GM23338 (cell line): ENCODE data around the gene RBMXL3. TPM values are rescaled to one million over a fixed set of nuclear protein-coding genes. Genes with fewer than 3 reads are reported as not detected.

Source experiments
- ATAC-seq: fragments of 200-7000 bp; cut with Tn5 transposase; 3 replicates; pipeline ENCODE4 v1.9.1; 2020
- DNase-seq: peaks from one replicate; pipeline ENCODE4 v3.0.0-alpha.2; 2015; ENCODE audit warnings: low spot score
- H2AFZ ChIP-seq: fragments of 200-600 bp; sonication (generic); 2 replicates; pipeline ENCODE4 v1.8.0; 2016; ENCODE audit warnings: antibody characterized with exemption, mild to moderate bottlenecking, moderate library complexity
- H3F3A ChIP-seq: fragments of 200-600 bp; sonication (generic); replicated peaks from 2 replicates; pipeline ENCODE4 v1.8.0; 2017; ENCODE audit warnings: antibody characterized with exemption, mixed run types, low read depth
- H3K27ac ChIP-seq: fragments of 200-600 bp; sonication (generic); 2 replicates; pipeline ENCODE4 v1.6.1; 2016; ENCODE audit warnings: low read depth
- H3K27me3 ChIP-seq: fragments of 200-600 bp; sonication (generic); 2 replicates; pipeline ENCODE4 v1.8.0; 2016; ENCODE audit warnings: mild to moderate bottlenecking, mixed run types, moderate library complexity; ENCODE audit not compliant: insufficient read depth
- H3K36me3 ChIP-seq: fragments of 200-600 bp; sonication (generic); 2 replicates; pipeline ENCODE4 v1.8.0; 2016; ENCODE audit warnings: mild to moderate bottlenecking; ENCODE audit not compliant: insufficient read depth
- H3K4me1 ChIP-seq: fragments of 200-600 bp; sonication (generic); 2 replicates; pipeline ENCODE4 v1.8.0; 2016; ENCODE audit warnings: mild to moderate bottlenecking, moderate library complexity; ENCODE audit not compliant: insufficient read depth
- H3K4me2 ChIP-seq: fragments of 200-600 bp; sonication (generic); 2 replicates; pipeline ENCODE4 v1.7.1; 2017; ENCODE audit warnings: mixed run types
- H3K4me3 ChIP-seq: fragments of 200-600 bp; sonication (generic); 2 replicates; pipeline ENCODE4 v1.6.1; 2016; ENCODE audit warnings: mixed run types
- H3K79me2 ChIP-seq: fragments of 200-600 bp; sonication (generic); replicated peaks from 2 replicates; pipeline ENCODE4 v1.8.0; 2017; ENCODE audit warnings: mild to moderate bottlenecking; ENCODE audit not compliant: insufficient read depth
- H3K9me2 ChIP-seq: fragments of 200-600 bp; sonication (generic); 2 replicates; pipeline ENCODE4 v1.8.0; 2017; ENCODE audit not compliant: insufficient read depth
- H4K20me1 ChIP-seq: fragments of 200-600 bp; sonication (generic); replicated peaks from 2 replicates; pipeline ENCODE4 v1.8.0; 2017; ENCODE audit warnings: mild to moderate bottlenecking; ENCODE audit not compliant: insufficient read depth
- H3K27ac Mint-ChIP-seq: 2 replicates; pipeline ENCODE4 v1.8.0; 2020; ENCODE audit warnings: inconsistent platforms, mild to moderate bottlenecking, moderate library complexity, mixed read lengths
- H3K27me3 Mint-ChIP-seq: 3 replicates; pipeline ENCODE4 v1.8.0; 2022; ENCODE audit warnings: low read depth, mild to moderate bottlenecking, moderate library complexity, mixed read lengths, inconsistent platforms; ENCODE audit not compliant: insufficient read depth, poor library complexity
- H3K36me3 Mint-ChIP-seq: 3 replicates; pipeline ENCODE4 v1.8.0; 2021; ENCODE audit warnings: low read depth, mild to moderate bottlenecking, inconsistent platforms, moderate library complexity, mixed read lengths
- H3K4me1 Mint-ChIP-seq: 3 replicates; pipeline ENCODE4 v1.8.0; 2020; ENCODE audit warnings: mild to moderate bottlenecking, inconsistent platforms, mixed read lengths
- H3K4me3 Mint-ChIP-seq: 3 replicates; pipeline ENCODE4 v1.8.0; 2021; ENCODE audit warnings: moderate library complexity, mild to moderate bottlenecking, inconsistent platforms, mixed read lengths
- H3K9me3 Mint-ChIP-seq: 3 replicates; pipeline ENCODE4 v1.8.0; 2020; ENCODE audit warnings: moderate library complexity, mild to moderate bottlenecking, inconsistent platforms, mixed read lengths
- CREB1 ChIP-seq: fragments of 250-450 bp; sonication (Bioruptor Pico); IDR thresholded peaks from 2 replicates; pipeline ENCODE4 v1.5.0; 2020; ENCODE audit warnings: low read depth, mild to moderate bottlenecking, moderate library complexity
- EZH2 ChIP-seq: fragments of 200-600 bp; sonication (generic); IDR thresholded peaks from one replicate; pipeline ENCODE4 v1.8.0; 2017; ENCODE audit warnings: antibody characterized with exemption, mild to moderate bottlenecking, low read depth; ENCODE audit not compliant: unreplicated experiment
- EZH2phosphoT487 ChIP-seq: fragments of 200-600 bp; sonication (generic); IDR thresholded peaks from one replicate; pipeline ENCODE4 v1.8.1; 2018; ENCODE audit warnings: antibody characterized with exemption; ENCODE audit not compliant: unreplicated experiment
- JUNB ChIP-seq: IDR thresholded peaks from one replicate; pipeline ENCODE4 v1.6.1; 2016; ENCODE audit warnings: antibody characterized with exemption; ENCODE audit not compliant: unreplicated experiment
- NANOG ChIP-seq: IDR thresholded peaks from 2 replicates; pipeline ENCODE4 v1.6.1; 2016; ENCODE audit warnings: antibody characterized with exemption, borderline replicate concordance
- POLR2AphosphoS5 ChIP-seq: IDR thresholded peaks from 2 replicates; pipeline ENCODE4 v1.6.1; 2016; ENCODE audit warnings: antibody characterized with exemption, low read depth
- ZNF114 ChIP-seq: fragments of 250-450 bp; sonication (Bioruptor Pico); IDR thresholded peaks from 2 replicates; pipeline ENCODE4 v1.5.0; 2020; ENCODE audit warnings: mild to moderate bottlenecking, moderate library complexity
- ZNF331 ChIP-seq: fragments of 250-450 bp; sonication (Bioruptor Pico); IDR thresholded peaks from 2 replicates; pipeline ENCODE4 v1.5.0; 2020; ENCODE audit warnings: low read depth, mild to moderate bottlenecking, moderate library complexity
- ZNF462 ChIP-seq: fragments of 250-450 bp; sonication (Bioruptor Pico); IDR thresholded peaks from 2 replicates; pipeline ENCODE4 v1.5.0; 2020; ENCODE audit warnings: mild to moderate bottlenecking, moderate library complexity
- polyA plus RNA-seq: library from polyadenylated mRNA; unstranded; fragments of >200 nt; fragmentation: Nextera tagmentation; extraction: Ambion mirVana; gene quantifications from 2 replicates; pipeline ENCODE4 v1.2.1, GENCODE V29; 2016
- total RNA-seq: library from RNA; depleted of rRNA; stranded (reverse); fragments of >200 nt; shearing (Covaris generic); gene quantifications from 2 replicates; pipeline ENCODE4 v1.2.3, GENCODE V29; 2014
- TF ChIP-seq, protein P1 (sequence below), 2 experiments: fragments of 200-600 bp in 1 of 2; sonication (generic) in 1 of 2; conservative IDR thresholded peaks; 2 replicates each; pipeline versions ENCODE4 v1.5.1 to v1.6.1; 2016 to 2017; ENCODE audit warnings: antibody characterized with exemption in 2 of 2, low read depth in 2 of 2, mild to moderate bottlenecking in 2 of 2, moderate library complexity in 1 of 2
- TF ChIP-seq, protein P2 (sequence below): IDR thresholded peaks from 2 replicates; pipeline ENCODE4 v1.6.1; 2016; ENCODE audit warnings: antibody characterized with exemption

RBMXL3 gene
- total and polyA plus RNA-seq, 2 experiments from 2014 or later = not detected

DNA sequence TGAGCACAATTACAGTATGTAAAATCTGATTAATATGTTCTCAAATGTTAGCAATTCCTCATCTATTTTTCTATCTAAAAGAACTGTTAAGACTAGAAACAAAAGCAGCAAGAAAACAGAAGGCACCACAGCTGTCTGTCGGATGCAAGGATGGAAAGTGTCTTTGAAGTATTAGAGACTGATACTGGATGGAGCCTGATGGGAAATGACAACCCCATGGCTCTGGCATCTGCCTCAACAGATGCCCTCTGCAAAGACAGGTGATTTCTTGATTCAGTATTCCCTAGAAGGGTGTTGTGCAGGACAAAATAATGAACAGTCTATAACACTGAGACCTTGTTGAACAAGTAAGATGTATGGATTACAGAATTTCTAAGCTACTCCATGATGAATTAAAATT lies 24.9 kb downstream of the RBMXL3 start:
- Histone ChIP-seq H3K9me2 (no peaks in the 10 kb centered on the region), H3K4me2 (no peak overlapping the region), H3K79me2 (no peaks in the 10 kb centered on the region), H3F3A (no peaks in the 10 kb centered on the region), H3K27me3 (no peaks in the 10 kb centered on the region), H4K20me1 (no peaks in the 10 kb centered on the region; the same call in 1 of the 2 replicates), H3K27ac (no peak overlapping the region), H2AFZ (no peak overlapping the region), H3K4me3 (no peak overlapping the region), H3K36me3 (no peaks in the 10 kb centered on the region), H3K4me1 (no peaks in the 10 kb centered on the region)
- DNase-seq = no peak
- Mint-ChIP-seq H3K27ac (no peak overlapping the region), H3K27me3 (peaks cover 1% of the 10 kb centered on the region), H3K4me3 (no peak overlapping the region), H3K36me3 (peaks cover 16% of the 10 kb centered on the region; the same call in 2 of the 3 replicates), H3K4me1 (no peaks in the 10 kb centered on the region; the same call in 2 of the 3 replicates), H3K9me3 (peaks cover 17% of the 10 kb centered on the region)
- ATAC-seq = no peak
- TF ChIP-seq EZH2 (no peak), CREB1 (CRISPR knock-in tag) (no peak), ZNF462 (CRISPR knock-in tag) (no peak), ZNF114 (CRISPR knock-in tag) (no peak), JUNB (no peak), NANOG (no peak), EZH2phosphoT487 (no peak), ZNF331 (no peak), POLR2AphosphoS5 (no peak)
- TF ChIP-seq, protein P1, sequence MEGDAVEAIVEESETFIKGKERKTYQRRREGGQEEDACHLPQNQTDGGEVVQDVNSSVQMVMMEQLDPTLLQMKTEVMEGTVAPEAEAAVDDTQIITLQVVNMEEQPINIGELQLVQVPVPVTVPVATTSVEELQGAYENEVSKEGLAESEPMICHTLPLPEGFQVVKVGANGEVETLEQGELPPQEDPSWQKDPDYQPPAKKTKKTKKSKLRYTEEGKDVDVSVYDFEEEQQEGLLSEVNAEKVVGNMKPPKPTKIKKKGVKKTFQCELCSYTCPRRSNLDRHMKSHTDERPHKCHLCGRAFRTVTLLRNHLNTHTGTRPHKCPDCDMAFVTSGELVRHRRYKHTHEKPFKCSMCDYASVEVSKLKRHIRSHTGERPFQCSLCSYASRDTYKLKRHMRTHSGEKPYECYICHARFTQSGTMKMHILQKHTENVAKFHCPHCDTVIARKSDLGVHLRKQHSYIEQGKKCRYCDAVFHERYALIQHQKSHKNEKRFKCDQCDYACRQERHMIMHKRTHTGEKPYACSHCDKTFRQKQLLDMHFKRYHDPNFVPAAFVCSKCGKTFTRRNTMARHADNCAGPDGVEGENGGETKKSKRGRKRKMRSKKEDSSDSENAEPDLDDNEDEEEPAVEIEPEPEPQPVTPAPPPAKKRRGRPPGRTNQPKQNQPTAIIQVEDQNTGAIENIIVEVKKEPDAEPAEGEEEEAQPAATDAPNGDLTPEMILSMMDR (conservative IDR thresholded peaks at IDR 0.05; ENCODE audit: low read depth in 2 of 2) = no peak
- TF ChIP-seq, protein P2, sequence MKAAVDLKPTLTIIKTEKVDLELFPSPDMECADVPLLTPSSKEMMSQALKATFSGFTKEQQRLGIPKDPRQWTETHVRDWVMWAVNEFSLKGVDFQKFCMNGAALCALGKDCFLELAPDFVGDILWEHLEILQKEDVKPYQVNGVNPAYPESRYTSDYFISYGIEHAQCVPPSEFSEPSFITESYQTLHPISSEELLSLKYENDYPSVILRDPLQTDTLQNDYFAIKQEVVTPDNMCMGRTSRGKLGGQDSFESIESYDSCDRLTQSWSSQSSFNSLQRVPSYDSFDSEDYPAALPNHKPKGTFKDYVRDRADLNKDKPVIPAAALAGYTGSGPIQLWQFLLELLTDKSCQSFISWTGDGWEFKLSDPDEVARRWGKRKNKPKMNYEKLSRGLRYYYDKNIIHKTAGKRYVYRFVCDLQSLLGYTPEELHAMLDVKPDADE = no peak
